Astrocyte (in vitro differentiated cells and primary cell): Measurements from ENCODE around the gene TNRC6A. TPM values are rescaled to one million over a fixed set of nuclear protein-coding genes. Genes with fewer than 3 reads are reported as not detected.

ENCODE experiments used
- DNase-seq: peaks from one replicate; pipeline ENCODE4 v3.0.0-alpha.2; 2010; ENCODE audit warnings: low read depth
- FAIRE-seq: peaks from 2 replicates; lab custom pipeline; 2011; peaks lifted over from hg19 to GRCh38; lab: Jason Lieb, UNC
- H2AFZ ChIP-seq: 2 replicates; pipeline ENCODE4 v1.6.0; 2012; ENCODE audit warnings: low read depth, low read length, inconsistent platforms
- H3K27ac ChIP-seq: 2 replicates; pipeline ENCODE4 v1.5.1; 2011; ENCODE audit warnings: low read depth, low read length, inconsistent platforms
- H3K27me3 ChIP-seq: 2 replicates; pipeline ENCODE4 v1.6.0; 2011; ENCODE audit warnings: low read length, inconsistent platforms; ENCODE audit not compliant: insufficient read depth
- H3K36me3 ChIP-seq: 2 replicates; pipeline ENCODE4 v1.5.1; 2011; ENCODE audit warnings: low read length, inconsistent platforms; ENCODE audit not compliant: insufficient read depth
- H3K4me1 ChIP-seq: 2 replicates; pipeline ENCODE4 v1.5.1; 2011; ENCODE audit warnings: low read length, inconsistent platforms; ENCODE audit not compliant: insufficient read depth
- H3K4me2 ChIP-seq: 2 replicates; pipeline ENCODE4 v1.6.0; 2012; ENCODE audit warnings: low read length, inconsistent platforms
- H3K4me3 ChIP-seq: 2 replicates; pipeline ENCODE4 v1.5.1; 2011; ENCODE audit warnings: low read depth, mild to moderate bottlenecking, low read length, inconsistent platforms; ENCODE audit not compliant: insufficient read depth
- H3K79me2 ChIP-seq: 2 replicates; pipeline ENCODE4 v1.6.0; 2012; ENCODE audit warnings: mild to moderate bottlenecking, low read length, inconsistent platforms; ENCODE audit not compliant: insufficient read depth
- H3K9ac ChIP-seq: 2 replicates; pipeline ENCODE4 v1.6.0; 2012; ENCODE audit warnings: mild to moderate bottlenecking, low read length, inconsistent platforms
- H3K9me3 ChIP-seq: 2 replicates; pipeline ENCODE4 v1.5.1; 2012; ENCODE audit warnings: low read depth, mild to moderate bottlenecking, low read length, inconsistent platforms; ENCODE audit not compliant: insufficient read depth
- H4K20me1 ChIP-seq: 2 replicates; pipeline ENCODE4 v1.6.0; 2012; ENCODE audit warnings: low read length, inconsistent platforms; ENCODE audit not compliant: insufficient read depth
- H3K27ac Mint-ChIP-seq: one replicate; pipeline ENCODE4 v1.8.0; 2021; ENCODE audit warnings: mild to moderate bottlenecking, mixed read lengths; ENCODE audit not compliant: unreplicated experiment
- H3K27me3 Mint-ChIP-seq: one replicate; pipeline ENCODE4 v1.8.0; 2021; ENCODE audit warnings: low read depth, mixed read lengths; ENCODE audit not compliant: unreplicated experiment
- H3K36me3 Mint-ChIP-seq: one replicate; pipeline ENCODE4 v1.8.0; 2021; ENCODE audit warnings: low read depth, mixed read lengths; ENCODE audit not compliant: unreplicated experiment
- H3K4me1 Mint-ChIP-seq: one replicate; pipeline ENCODE4 v1.8.0; 2021; ENCODE audit warnings: low read depth, mixed read lengths; ENCODE audit not compliant: unreplicated experiment
- H3K4me3 Mint-ChIP-seq: one replicate; pipeline ENCODE4 v1.8.0; 2021; ENCODE audit warnings: mild to moderate bottlenecking, moderate library complexity, mixed read lengths; ENCODE audit not compliant: unreplicated experiment
- H3K9me3 Mint-ChIP-seq: one replicate; pipeline ENCODE4 v1.8.0; 2021; ENCODE audit warnings: mild to moderate bottlenecking, mixed read lengths; ENCODE audit not compliant: unreplicated experiment
- EZH2 ChIP-seq: IDR thresholded peaks from 2 replicates; pipeline ENCODE4 v1.6.1; 2012; ENCODE audit warnings: mild to moderate bottlenecking, low read length, inconsistent platforms; ENCODE audit not compliant: insufficient read depth
- total RNA-seq: library from RNA; stranded (reverse); gene quantifications from 2 replicates; pipeline ENCODE4 v1.2.1, GENCODE V29; 2021
- TF ChIP-seq, protein P1 (sequence below): IDR thresholded peaks from 2 replicates; pipeline ENCODE4 v1.5.1; 2011; ENCODE audit warnings: low read depth, mild to moderate bottlenecking, inconsistent platforms, low read length, moderate library complexity; ENCODE audit not compliant: insufficient read depth

TNRC6A gene
- total RNA-seq, 1 donor from 2014 or later, result 51.1 TPM

DNA sequence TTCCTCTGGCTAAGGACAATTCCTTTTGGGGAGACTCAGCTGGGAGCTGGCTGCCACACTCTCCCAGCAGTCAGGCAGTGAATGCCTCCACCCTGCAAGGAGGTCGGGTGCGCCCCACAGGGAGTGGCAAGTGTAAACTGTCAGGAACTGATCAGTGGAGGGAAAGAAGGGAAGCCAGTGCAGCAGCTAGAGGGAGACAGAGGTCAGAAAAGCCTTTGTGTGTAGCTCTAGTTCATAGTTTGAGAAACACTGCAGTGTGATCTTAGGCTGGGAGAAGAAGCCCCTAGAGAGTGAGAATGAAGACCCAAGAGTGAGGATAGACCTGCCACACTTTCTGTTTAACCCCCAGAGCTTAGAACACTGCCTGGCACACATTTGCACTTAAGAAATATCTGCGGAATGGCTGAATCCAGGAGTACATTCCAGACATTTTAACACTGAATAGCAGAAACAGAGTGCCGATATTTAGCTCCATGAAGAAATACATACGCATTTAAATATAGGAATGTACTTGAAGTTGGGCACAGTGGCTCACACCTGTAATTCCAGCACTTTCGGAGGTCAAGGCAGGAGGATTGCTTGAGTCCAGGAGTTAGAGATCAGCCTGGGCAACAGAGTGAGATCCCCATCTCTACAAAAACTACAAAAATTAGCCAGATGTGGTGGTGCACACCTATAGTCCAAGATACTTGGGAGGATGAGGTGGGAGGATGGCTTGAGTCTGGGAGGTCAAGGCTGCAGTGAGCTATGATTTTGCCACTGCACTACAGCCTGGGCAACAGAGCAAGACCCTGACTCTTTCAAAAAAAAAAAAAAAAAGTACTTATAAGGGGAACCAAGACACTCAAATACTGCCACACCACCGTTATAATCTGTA lies 105.2 kb downstream of the TNRC6A start:
- no peak for DNase-seq

GRCh38 chr16:24836836-24837235 lies 107.4 kb downstream of the TNRC6A start:
- Mint-ChIP-seq H3K27ac (no peak overlapping the region), H3K4me3 (no peak overlapping the region), H3K4me1 (peaks cover 6% of the 10 kb centered on the region), H3K27me3 (no peaks in the 10 kb centered on the region), H3K9me3 (no peaks in the 10 kb centered on the region), H3K36me3 (no peaks in the 10 kb centered on the region)
- Histone ChIP-seq H3K4me3 (no peak overlapping the region), H4K20me1 (no peaks in the 10 kb centered on the region), H3K4me1 (peaks cover 11% of the 10 kb centered on the region), H3K36me3 (no peaks in the 10 kb centered on the region), H3K27ac (no peak overlapping the region), H3K9me3 (no peaks in the 10 kb centered on the region), H3K9ac (no peak overlapping the region), H3K4me2 (no peak overlapping the region), H2AFZ (no peak overlapping the region), H3K79me2 (no peaks in the 10 kb centered on the region), H3K27me3 (no peaks in the 10 kb centered on the region)
- DNase-seq (no peak), FAIRE-seq (no peak)
- TF ChIP-seq, protein P1, sequence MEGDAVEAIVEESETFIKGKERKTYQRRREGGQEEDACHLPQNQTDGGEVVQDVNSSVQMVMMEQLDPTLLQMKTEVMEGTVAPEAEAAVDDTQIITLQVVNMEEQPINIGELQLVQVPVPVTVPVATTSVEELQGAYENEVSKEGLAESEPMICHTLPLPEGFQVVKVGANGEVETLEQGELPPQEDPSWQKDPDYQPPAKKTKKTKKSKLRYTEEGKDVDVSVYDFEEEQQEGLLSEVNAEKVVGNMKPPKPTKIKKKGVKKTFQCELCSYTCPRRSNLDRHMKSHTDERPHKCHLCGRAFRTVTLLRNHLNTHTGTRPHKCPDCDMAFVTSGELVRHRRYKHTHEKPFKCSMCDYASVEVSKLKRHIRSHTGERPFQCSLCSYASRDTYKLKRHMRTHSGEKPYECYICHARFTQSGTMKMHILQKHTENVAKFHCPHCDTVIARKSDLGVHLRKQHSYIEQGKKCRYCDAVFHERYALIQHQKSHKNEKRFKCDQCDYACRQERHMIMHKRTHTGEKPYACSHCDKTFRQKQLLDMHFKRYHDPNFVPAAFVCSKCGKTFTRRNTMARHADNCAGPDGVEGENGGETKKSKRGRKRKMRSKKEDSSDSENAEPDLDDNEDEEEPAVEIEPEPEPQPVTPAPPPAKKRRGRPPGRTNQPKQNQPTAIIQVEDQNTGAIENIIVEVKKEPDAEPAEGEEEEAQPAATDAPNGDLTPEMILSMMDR, result no peak
- TF ChIP-seq EZH2, result no peak

More for the DNA sequence above, 105.2 kb downstream of the TNRC6A start:
- Histone ChIP-seq H3K4me2 (no peak overlapping the region), H3K79me2 (no peaks in the 10 kb centered on the region), H3K27me3 (no peaks in the 10 kb centered on the region), H3K4me1 (peaks cover 11% of the 10 kb centered on the region), H2AFZ (no peak overlapping the region), H3K9ac (no peak overlapping the region), H3K36me3 (no peaks in the 10 kb centered on the region), H3K4me3 (no peak overlapping the region), H3K27ac (no peak overlapping the region), H4K20me1 (no peaks in the 10 kb centered on the region), H3K9me3 (no peaks in the 10 kb centered on the region)
- peaks cover 6% of the 10 kb centered on the region for H3K4me1 Mint-ChIP-seq
- no peak for FAIRE-seq
- no peak overlapping the region for H3K4me3 Mint-ChIP-seq
- TF ChIP-seq, protein P1, result peak; percentile 43
- no peak for TF ChIP-seq EZH2
- H3K27me3 Mint-ChIP-seq, result no peaks in the 10 kb centered on the region
- H3K36me3 Mint-ChIP-seq, result no peaks in the 10 kb centered on the region
- no peaks in the 10 kb centered on the region for H3K9me3 Mint-ChIP-seq
- H3K27ac Mint-ChIP-seq, result no peak overlapping the region

DNA sequence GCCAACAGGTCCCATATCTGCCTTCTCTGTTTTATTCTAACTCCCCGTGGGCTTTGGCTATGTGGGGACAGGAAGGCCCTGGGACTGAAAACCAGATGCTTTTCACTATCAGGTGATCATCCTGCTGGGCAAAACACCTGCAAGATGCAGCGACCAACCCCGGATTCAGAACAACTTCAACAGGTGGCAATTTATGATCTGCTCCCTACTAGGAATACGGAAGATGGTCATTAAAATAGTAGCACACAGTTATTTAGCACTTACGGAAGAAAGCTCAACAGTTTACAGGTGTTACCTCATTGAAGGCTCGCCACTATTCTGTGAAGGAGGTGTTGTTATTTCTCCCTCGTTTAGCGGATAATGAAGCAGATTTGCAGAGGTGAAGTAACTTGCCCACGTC lies 108.5 kb downstream of the TNRC6A start:
- Mint-ChIP-seq H3K9me3 (no peaks in the 10 kb centered on the region), H3K27me3 (no peaks in the 10 kb centered on the region), H3K36me3 (no peaks in the 10 kb centered on the region), H3K4me3 (no peak overlapping the region), H3K4me1 (peaks cover 6% of the 10 kb centered on the region), H3K27ac (no peak overlapping the region)
- no peak overlapping the region for H3K27ac ChIP-seq
- H3K9ac ChIP-seq, result no peak overlapping the region
- H3K27me3 ChIP-seq, result no peaks in the 10 kb centered on the region
- H3K4me1 ChIP-seq, result peaks cover 11% of the 10 kb centered on the region
- DNase-seq, result no peak
- no peak overlapping the region for H3K4me3 ChIP-seq
- no peak overlapping the region for H2AFZ ChIP-seq
- H3K4me2 ChIP-seq, result no peak overlapping the region
- no peak for FAIRE-seq
- H3K9me3 ChIP-seq, result no peaks in the 10 kb centered on the region
- no peak for TF ChIP-seq EZH2
- TF ChIP-seq, protein P1, result no peak
- H3K36me3 ChIP-seq, result no peaks in the 10 kb centered on the region
- no peaks in the 10 kb centered on the region for H3K79me2 ChIP-seq
- no peaks in the 10 kb centered on the region for H4K20me1 ChIP-seq
